ENCODE measurements around the gene C16orf95.
"Not testable (repeated sequence)": the region's sequence is repeated elsewhere in the genome, so short reads cannot be mapped to it uniquely, and the experiment has no call there.

Gene C16orf95

DNA sequence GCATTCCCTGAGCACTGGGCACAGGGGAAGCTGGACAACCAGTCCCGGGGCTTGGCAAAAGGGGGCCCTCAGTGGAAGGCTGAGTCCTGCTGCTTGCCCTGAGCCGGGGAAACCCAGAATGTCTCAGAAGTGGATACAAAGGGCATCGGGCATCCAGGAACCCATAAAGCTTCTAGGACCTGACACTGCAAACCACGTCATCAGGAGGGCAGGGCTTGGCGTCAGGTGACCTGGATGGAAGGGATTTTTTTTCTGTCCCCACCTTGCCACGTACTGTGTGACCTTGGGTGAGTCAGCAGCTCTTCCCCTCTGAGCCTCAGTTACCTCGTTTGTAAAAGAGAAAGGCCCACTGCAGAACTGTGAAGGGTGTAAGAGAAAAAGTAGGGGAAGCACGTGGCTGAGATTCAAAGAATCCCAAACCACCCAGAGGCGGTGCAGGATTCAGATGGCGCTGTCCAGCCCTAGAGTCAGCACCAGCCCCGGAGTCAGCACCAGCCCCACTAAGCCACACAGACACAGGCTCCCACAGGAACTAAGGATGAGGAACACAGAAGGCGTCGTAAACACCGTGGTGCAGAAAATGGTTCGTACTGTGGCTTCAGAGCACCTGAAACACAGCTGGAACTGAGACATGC, 53.7 kb downstream of the C16orf95 start:
- Histone ChIP-seq H3K36me3 (ENCODE audit: control insufficient read depth in 4 of 4, insufficient read depth in 4 of 4, low read length in 3 of 4) (no peaks in the 10 kb centered on the region), H3K27ac (ENCODE audit: insufficient read depth in 1 of 2, low read depth in 1 of 2, low read length in 2 of 2, poor library complexity in 1 of 2, severe bottlenecking in 2 of 2) (no peak overlapping the region), H3K4me3 (ENCODE audit: control insufficient read depth in 1 of 7, extremely low read depth in 1 of 7, insufficient read depth in 4 of 7, low read depth in 2 of 7, low read length in 6 of 7) (no peak overlapping the region), H3K4me1 (ENCODE audit: control extremely low read depth in 1 of 4, control insufficient read depth in 4 of 4, insufficient read depth in 4 of 4, low read length in 3 of 4) (no peaks in the 10 kb centered on the region), H3K27me3 (replicated peaks in 2 of 5; ENCODE audit: control insufficient read depth in 4 of 5, insufficient read depth in 5 of 5, low read length in 4 of 5) (no peaks in the 10 kb centered on the region), H3K9me3 (ENCODE audit: control extremely low read depth in 1 of 5, control insufficient read depth in 4 of 5, insufficient read depth in 2 of 5, low read depth in 1 of 5, low read length in 4 of 5) (peaks cover 0 to 3% (median 0%) of the 10 kb centered on the region in 5 experiments)
- no peak for DNase-seq
- ChIA-PET POLR2A (no interaction called here), CTCF (interaction anchor here (1.3 to 1.9 kb wide), 2 partner anchors 8 to 15 kb away, joined by 3 to 8 read pairs; no protein-coding TSS in a partner anchor)
- 89% methylated on average over 13 of the region's 15 CpGs for WGBS (ENCODE audit: insufficient coverage)

DNA sequence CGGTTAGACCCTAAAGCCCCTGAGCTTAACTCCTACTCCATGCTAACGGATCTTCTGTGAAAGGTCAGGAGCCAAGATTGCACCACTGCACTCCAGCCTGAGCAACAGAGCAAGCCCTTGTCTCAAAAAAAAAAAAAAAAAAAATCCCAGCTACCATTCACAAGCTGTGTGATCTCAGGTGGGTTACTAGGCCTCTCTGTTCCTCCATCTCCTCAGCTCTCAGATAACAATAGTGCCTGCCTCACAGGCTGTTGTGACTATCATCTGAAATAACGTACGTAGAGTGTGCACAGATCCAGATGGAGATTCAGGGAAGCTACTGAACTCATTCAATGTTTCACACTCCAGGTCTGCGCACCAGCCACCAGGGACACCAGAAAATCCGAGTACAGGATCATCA, 57.8 kb downstream of the C16orf95 start:
- Histone ChIP-seq H3K9me3 (ENCODE audit: control extremely low read depth in 1 of 5, control insufficient read depth in 4 of 5, insufficient read depth in 2 of 5, low read depth in 1 of 5, low read length in 4 of 5) (peaks cover 0 to 3% (median 0%) of the 10 kb centered on the region in 5 experiments), H3K27ac (ENCODE audit: insufficient read depth in 1 of 2, low read depth in 1 of 2, low read length in 2 of 2, poor library complexity in 1 of 2, severe bottlenecking in 2 of 2) (no peak overlapping the region), H3K4me1 (ENCODE audit: control extremely low read depth in 1 of 4, control insufficient read depth in 4 of 4, insufficient read depth in 4 of 4, low read length in 3 of 4) (no peaks in the 10 kb centered on the region), H3K4me3 (ENCODE audit: control insufficient read depth in 1 of 7, extremely low read depth in 1 of 7, insufficient read depth in 4 of 7, low read depth in 2 of 7, low read length in 6 of 7) (no peak overlapping the region), H3K27me3 (replicated peaks in 2 of 5; ENCODE audit: control insufficient read depth in 4 of 5, insufficient read depth in 5 of 5, low read length in 4 of 5) (no peaks in the 10 kb centered on the region), H3K36me3 (ENCODE audit: control insufficient read depth in 4 of 4, insufficient read depth in 4 of 4, low read length in 3 of 4) (no peaks in the 10 kb centered on the region)
- ChIA-PET CTCF (interaction anchor here (1.2 to 1.7 kb wide), 2 partner anchors 9 to 17 kb away, joined by 3 to 7 read pairs; no protein-coding TSS in a partner anchor), POLR2A (no interaction called here)
- whole genome bisulfite sequencing (ENCODE audit: insufficient coverage): 100% methylated on average over 6 of the region's 6 CpGs
- DNase-seq: no peak

DNA sequence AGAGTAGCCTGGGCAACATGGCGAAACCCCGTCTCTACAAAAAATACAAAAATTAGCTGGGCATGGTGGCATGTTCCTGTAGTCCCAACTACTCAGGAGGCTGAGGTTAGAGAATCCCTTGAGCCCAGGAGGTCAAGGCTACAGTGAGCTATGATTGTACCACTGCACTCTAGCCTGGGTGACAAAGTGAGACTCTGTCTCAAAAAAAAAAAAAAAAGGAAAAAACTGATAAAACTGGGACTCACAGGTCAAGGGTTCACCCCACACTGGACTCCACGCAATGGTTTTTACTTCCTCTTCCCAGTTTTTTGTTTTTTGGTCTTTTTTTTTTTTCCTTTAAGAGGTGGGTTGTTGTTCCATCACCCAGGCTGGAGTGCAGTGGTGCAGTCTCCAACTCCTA, 58.5 kb downstream of the C16orf95 start:
- H3K27me3 ChIP-seq (replicated peaks in 2 of 5; ENCODE audit: control insufficient read depth in 4 of 5, insufficient read depth in 5 of 5, low read length in 4 of 5); DNase-seq; H3K9me3 ChIP-seq (ENCODE audit: control extremely low read depth in 1 of 5, control insufficient read depth in 4 of 5, insufficient read depth in 2 of 5, low read depth in 1 of 5, low read length in 4 of 5); H3K36me3 ChIP-seq (ENCODE audit: control insufficient read depth in 4 of 4, insufficient read depth in 4 of 4, low read length in 3 of 4); H3K27ac ChIP-seq (ENCODE audit: insufficient read depth in 1 of 2, low read depth in 1 of 2, low read length in 2 of 2, poor library complexity in 1 of 2, severe bottlenecking in 2 of 2); POLR2A ChIA-PET; H3K4me3 ChIP-seq (ENCODE audit: control insufficient read depth in 1 of 7, extremely low read depth in 1 of 7, insufficient read depth in 4 of 7, low read depth in 2 of 7, low read length in 6 of 7); H3K4me1 ChIP-seq (ENCODE audit: control extremely low read depth in 1 of 4, control insufficient read depth in 4 of 4, insufficient read depth in 4 of 4, low read length in 3 of 4): not testable (repeated sequence)
- CTCF ChIA-PET: interaction anchor here (1.2 to 1.7 kb wide), 2 partner anchors 9 to 18 kb away, joined by 3 to 7 read pairs; no protein-coding TSS in a partner anchor
- 94% methylated on average over 2 of the region's 3 CpGs for WGBS (ENCODE audit: insufficient coverage)

DNA sequence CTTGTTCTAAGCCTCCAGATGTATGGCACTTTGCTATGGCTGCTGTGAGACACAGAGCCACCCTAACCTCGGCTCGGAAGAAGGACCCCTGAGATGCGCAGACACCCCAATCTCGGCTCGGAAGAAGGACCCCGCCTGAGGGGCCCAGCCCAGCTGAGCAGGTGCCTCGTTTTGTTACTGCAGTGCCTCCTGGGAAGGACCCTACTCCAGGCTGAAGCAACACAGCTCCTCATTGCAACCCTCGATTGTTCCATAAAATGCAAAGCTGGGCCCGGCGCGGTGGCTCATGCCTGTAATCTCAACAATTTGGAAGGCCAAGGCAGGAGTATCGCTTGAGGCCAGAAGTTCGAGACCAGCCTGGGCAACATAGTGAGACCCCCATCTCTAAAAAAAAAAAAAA, 61.3 kb downstream of the C16orf95 start:
- POLR2A ChIA-PET: no interaction called here
- WGBS (ENCODE audit: insufficient coverage): 95% methylated on average over 11 of the region's 13 CpGs
- CTCF ChIA-PET: interaction anchor here (0.7 to 1.7 kb wide), 6 partner anchors 10 to 691 kb away, joined by 3 to 5 read pairs (median 4); no protein-coding TSS in a partner anchor
- no peaks in the 10 kb centered on the region for H3K4me1 ChIP-seq (ENCODE audit: control extremely low read depth in 1 of 4, control insufficient read depth in 4 of 4, insufficient read depth in 4 of 4, low read length in 3 of 4)
- DNase-seq: no peak
- no peak overlapping the region for H3K27ac ChIP-seq (ENCODE audit: insufficient read depth in 1 of 2, low read depth in 1 of 2, low read length in 2 of 2, poor library complexity in 1 of 2, severe bottlenecking in 2 of 2)
- no peaks in the 10 kb centered on the region for H3K36me3 ChIP-seq (ENCODE audit: control insufficient read depth in 4 of 4, insufficient read depth in 4 of 4, low read length in 3 of 4)
- H3K27me3 ChIP-seq (replicated peaks in 2 of 5; ENCODE audit: control insufficient read depth in 4 of 5, insufficient read depth in 5 of 5, low read length in 4 of 5): no peaks in the 10 kb centered on the region
- peaks cover 0 to under 1% (median 0%) of the 10 kb centered on the region in 5 experiments for H3K9me3 ChIP-seq (ENCODE audit: control extremely low read depth in 1 of 5, control insufficient read depth in 4 of 5, insufficient read depth in 2 of 5, low read depth in 1 of 5, low read length in 4 of 5)
- no peak overlapping the region for H3K4me3 ChIP-seq (ENCODE audit: control insufficient read depth in 1 of 7, extremely low read depth in 1 of 7, insufficient read depth in 4 of 7, low read depth in 2 of 7, low read length in 6 of 7)

DNA sequence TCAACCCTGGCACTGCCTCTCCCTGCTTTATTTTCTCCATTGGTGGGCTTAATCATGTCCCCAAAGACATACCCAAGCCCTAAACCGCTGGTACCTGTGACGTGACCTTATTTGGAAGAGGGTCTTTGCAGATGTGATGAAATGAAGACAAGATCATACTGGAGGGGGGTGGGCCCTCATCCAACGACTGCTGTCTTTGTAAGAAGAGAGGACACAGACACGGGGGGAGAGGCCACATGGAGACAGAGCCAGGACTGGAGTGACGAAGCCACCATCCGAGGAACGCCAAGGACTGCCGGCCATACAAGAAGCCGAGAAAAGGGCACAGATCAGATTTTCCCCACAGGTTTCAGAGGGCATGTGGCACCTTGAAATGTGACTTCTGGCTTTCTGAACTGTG, 62.5 kb downstream of the C16orf95 start:
- H3K9me3 ChIP-seq (ENCODE audit: control extremely low read depth in 1 of 5, control insufficient read depth in 4 of 5, insufficient read depth in 2 of 5, low read depth in 1 of 5, low read length in 4 of 5): no peaks in the 10 kb centered on the region
- no peaks in the 10 kb centered on the region for H3K27me3 ChIP-seq (replicated peaks in 2 of 5; ENCODE audit: control insufficient read depth in 4 of 5, insufficient read depth in 5 of 5, low read length in 4 of 5)
- no peaks in the 10 kb centered on the region for H3K36me3 ChIP-seq (ENCODE audit: control insufficient read depth in 4 of 4, insufficient read depth in 4 of 4, low read length in 3 of 4)
- ChIA-PET POLR2A (no interaction called here), CTCF (interaction anchor here (1.2 to 1.7 kb wide), 3 partner anchors 9 to 690 kb away, joined by 3 to 5 read pairs (median 3); no protein-coding TSS in a partner anchor)
- no peak for DNase-seq
- H3K4me3 ChIP-seq (ENCODE audit: control insufficient read depth in 1 of 7, extremely low read depth in 1 of 7, insufficient read depth in 4 of 7, low read depth in 2 of 7, low read length in 6 of 7): no peak overlapping the region
- no peaks in the 10 kb centered on the region for H3K4me1 ChIP-seq (ENCODE audit: control extremely low read depth in 1 of 4, control insufficient read depth in 4 of 4, insufficient read depth in 4 of 4, low read length in 3 of 4)
- WGBS (ENCODE audit: insufficient coverage): 97% methylated on average over 9 of the region's 9 CpGs
- no peak overlapping the region for H3K27ac ChIP-seq (ENCODE audit: insufficient read depth in 1 of 2, low read depth in 1 of 2, low read length in 2 of 2, poor library complexity in 1 of 2, severe bottlenecking in 2 of 2)

DNA sequence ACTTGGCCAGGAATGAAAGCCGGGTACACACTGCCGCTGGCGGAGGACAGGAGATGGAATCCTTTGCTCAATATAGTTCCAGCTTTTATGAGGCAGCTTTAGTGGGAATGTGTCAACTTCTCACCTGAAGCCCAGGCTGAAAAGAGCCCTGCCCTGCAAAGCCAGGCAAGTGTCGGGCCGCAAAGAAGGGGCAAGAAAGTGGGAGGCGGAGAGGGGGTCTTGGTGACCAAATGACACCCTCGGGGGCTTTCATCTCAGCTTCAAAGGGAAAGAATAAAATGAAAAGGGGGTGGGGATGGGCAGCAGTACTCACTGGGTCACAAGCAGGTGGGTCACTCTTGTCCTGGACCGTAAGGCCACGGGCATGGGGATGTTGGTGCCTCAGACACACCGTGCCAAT, 62.9 kb downstream of the C16orf95 start:
- ChIA-PET CTCF (no interaction called here), POLR2A (no interaction called here)
- Histone ChIP-seq H3K27me3 (replicated peaks in 2 of 5; ENCODE audit: control insufficient read depth in 4 of 5, insufficient read depth in 5 of 5, low read length in 4 of 5) (no peaks in the 10 kb centered on the region), H3K4me1 (ENCODE audit: control extremely low read depth in 1 of 4, control insufficient read depth in 4 of 4, insufficient read depth in 4 of 4, low read length in 3 of 4) (no peaks in the 10 kb centered on the region), H3K36me3 (ENCODE audit: control insufficient read depth in 4 of 4, insufficient read depth in 4 of 4, low read length in 3 of 4) (no peaks in the 10 kb centered on the region), H3K9me3 (ENCODE audit: control extremely low read depth in 1 of 5, control insufficient read depth in 4 of 5, insufficient read depth in 2 of 5, low read depth in 1 of 5, low read length in 4 of 5) (no peaks in the 10 kb centered on the region), H3K4me3 (ENCODE audit: control insufficient read depth in 1 of 7, extremely low read depth in 1 of 7, insufficient read depth in 4 of 7, low read depth in 2 of 7, low read length in 6 of 7) (no peak overlapping the region), H3K27ac (ENCODE audit: insufficient read depth in 1 of 2, low read depth in 1 of 2, low read length in 2 of 2, poor library complexity in 1 of 2, severe bottlenecking in 2 of 2) (no peak overlapping the region)
- no peak for DNase-seq
- 96% methylated on average over 4 of the region's 10 CpGs for WGBS (ENCODE audit: insufficient coverage)

DNA sequence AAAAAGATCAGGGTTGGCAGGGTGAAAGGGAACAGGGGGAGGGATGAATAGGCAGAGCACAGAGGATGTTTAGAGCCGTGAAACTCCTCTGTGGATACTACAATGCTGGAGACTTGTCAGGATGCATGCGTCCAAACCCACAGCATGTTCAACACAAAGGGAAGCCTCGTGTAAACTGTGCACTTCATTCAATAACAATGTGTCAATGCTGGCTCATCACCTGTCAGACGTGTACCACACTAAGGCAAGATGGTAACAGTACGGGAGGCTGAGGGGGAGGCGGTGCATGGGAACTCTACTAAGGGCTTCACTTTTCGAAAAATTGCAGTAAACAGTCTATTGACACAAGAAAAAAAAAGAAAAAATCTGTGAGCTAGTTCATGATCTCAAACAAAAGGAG, 63.7 kb downstream of the C16orf95 start:
- ChIA-PET CTCF (no interaction called here), POLR2A (no interaction called here)
- WGBS (ENCODE audit: insufficient coverage): 94% methylated on average over 7 of the region's 7 CpGs
- H3K27ac ChIP-seq (ENCODE audit: insufficient read depth in 1 of 2, low read depth in 1 of 2, low read length in 2 of 2, poor library complexity in 1 of 2, severe bottlenecking in 2 of 2): no peak overlapping the region
- H3K4me1 ChIP-seq (ENCODE audit: control extremely low read depth in 1 of 4, control insufficient read depth in 4 of 4, insufficient read depth in 4 of 4, low read length in 3 of 4): no peaks in the 10 kb centered on the region
- H3K4me3 ChIP-seq (ENCODE audit: control insufficient read depth in 1 of 7, extremely low read depth in 1 of 7, insufficient read depth in 4 of 7, low read depth in 2 of 7, low read length in 6 of 7): no peak overlapping the region
- no peaks in the 10 kb centered on the region for H3K9me3 ChIP-seq (ENCODE audit: control extremely low read depth in 1 of 5, control insufficient read depth in 4 of 5, insufficient read depth in 2 of 5, low read depth in 1 of 5, low read length in 4 of 5)
- no peak for DNase-seq
- no peaks in the 10 kb centered on the region for H3K27me3 ChIP-seq (replicated peaks in 2 of 5; ENCODE audit: control insufficient read depth in 4 of 5, insufficient read depth in 5 of 5, low read length in 4 of 5)
- H3K36me3 ChIP-seq (ENCODE audit: control insufficient read depth in 4 of 4, insufficient read depth in 4 of 4, low read length in 3 of 4): no peaks in the 10 kb centered on the region
